Omental fat pad (tissue), 4 donors: ENCODE results near the gene DNAH7. TPM values are rescaled to one million over a fixed set of nuclear protein-coding genes. Genes with fewer than 3 reads are reported as not detected.

Experiments used
- ATAC-seq: fragments of 150-250 bp; one replicate; pipeline ENCODE4 v1.9.1; 2016; ENCODE audit warnings: mild to moderate bottlenecking, moderate library complexity; ENCODE audit not compliant: low FRiP score
- DNase-seq: peaks from one replicate; pipeline ENCODE4 v3.0.0-alpha.2; 2019; ENCODE audit warnings: low spot score
- total RNA-seq, 4 donors: library from RNA; depleted of rRNA; stranded (reverse); fragments of >200 nt; gene quantifications; one replicate each; pipeline ENCODE4 v1.1.0, GENCODE V29; 2016
- TF ChIP-seq, protein P1 (sequence below), 3 donors: fragments of 450-650 bp; IDR thresholded peaks; one replicate each; pipeline ENCODE4 v1.5.1; 2016 to 2017; ENCODE audit warnings: antibody characterized with exemption in 3 of 3, mild to moderate bottlenecking in 3 of 3, moderate library complexity in 2 of 3

The DNAH7 gene
- total RNA-seq, 4 donors from 2014 or later, result 0.16 to 3.6 (median 1.4) TPM

DNA sequence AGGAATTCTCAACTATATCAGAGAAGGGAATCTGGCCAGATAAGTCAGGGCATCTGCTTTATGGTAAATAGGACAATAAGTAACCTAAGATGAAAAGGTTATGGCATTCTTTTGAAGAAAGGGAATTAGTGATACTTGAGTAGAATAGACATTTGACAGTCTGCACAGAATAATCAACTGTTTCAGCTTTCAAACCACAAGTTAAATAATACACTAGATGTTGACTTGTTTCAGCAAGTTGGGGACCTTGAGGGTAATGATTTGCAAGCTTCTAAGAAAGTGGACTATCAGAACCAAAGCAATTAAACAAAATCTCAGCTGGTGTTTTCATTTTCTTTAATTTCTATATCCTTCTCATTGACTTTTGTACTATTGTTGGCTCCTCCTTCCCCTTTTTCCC lies 357.2 kb downstream of the DNAH7 start:
- no peak for ATAC-seq
- TF ChIP-seq, protein P1, sequence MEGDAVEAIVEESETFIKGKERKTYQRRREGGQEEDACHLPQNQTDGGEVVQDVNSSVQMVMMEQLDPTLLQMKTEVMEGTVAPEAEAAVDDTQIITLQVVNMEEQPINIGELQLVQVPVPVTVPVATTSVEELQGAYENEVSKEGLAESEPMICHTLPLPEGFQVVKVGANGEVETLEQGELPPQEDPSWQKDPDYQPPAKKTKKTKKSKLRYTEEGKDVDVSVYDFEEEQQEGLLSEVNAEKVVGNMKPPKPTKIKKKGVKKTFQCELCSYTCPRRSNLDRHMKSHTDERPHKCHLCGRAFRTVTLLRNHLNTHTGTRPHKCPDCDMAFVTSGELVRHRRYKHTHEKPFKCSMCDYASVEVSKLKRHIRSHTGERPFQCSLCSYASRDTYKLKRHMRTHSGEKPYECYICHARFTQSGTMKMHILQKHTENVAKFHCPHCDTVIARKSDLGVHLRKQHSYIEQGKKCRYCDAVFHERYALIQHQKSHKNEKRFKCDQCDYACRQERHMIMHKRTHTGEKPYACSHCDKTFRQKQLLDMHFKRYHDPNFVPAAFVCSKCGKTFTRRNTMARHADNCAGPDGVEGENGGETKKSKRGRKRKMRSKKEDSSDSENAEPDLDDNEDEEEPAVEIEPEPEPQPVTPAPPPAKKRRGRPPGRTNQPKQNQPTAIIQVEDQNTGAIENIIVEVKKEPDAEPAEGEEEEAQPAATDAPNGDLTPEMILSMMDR (IDR thresholded peaks at IDR 0.05), result no peak
- no peak for DNase-seq

DNA sequence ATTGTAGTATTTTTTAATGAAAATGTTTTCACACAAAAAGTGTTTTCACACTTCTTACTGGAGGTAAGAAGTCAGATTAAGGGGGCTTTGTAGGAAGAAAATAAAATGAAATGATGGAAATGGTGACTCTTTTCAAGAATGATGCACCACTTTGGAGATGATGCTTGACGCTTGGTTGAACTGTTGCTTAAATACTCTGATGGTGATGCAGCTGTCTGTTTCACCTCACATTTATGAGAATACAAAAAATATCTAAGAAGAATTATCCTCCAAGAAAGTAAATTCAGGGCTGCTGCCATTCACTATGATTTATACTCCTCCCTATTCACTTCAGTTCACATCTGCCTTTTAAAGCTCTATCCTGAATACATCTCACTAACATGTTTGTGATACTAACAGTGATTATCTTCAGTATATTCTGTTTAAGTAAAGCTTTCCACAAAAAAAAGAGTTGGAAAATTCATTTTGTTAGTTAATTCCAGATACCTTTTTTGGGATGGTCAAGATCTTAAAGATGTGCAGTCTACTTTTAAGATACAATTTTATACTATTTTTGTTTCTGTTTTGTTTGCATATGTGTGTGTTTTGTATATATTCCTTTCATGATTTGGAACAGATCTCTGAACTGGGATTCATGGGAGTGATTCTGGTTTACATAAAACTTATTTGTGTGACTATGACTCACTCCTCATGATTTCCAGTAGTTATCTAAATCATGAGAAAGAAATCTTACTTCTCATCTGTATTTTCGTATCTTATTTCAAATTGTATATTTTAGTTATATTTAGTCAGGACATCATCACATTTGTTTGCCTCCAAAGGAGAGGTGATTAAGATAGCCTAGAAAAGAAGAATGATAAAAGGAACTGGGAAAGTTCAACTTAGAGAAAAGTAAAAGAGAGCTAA lies 358.5 kb downstream of the DNAH7 start:
- TF ChIP-seq, protein P1 (IDR thresholded peaks at IDR 0.05), result no peak
- no peak for ATAC-seq
- no peak for DNase-seq

DNA sequence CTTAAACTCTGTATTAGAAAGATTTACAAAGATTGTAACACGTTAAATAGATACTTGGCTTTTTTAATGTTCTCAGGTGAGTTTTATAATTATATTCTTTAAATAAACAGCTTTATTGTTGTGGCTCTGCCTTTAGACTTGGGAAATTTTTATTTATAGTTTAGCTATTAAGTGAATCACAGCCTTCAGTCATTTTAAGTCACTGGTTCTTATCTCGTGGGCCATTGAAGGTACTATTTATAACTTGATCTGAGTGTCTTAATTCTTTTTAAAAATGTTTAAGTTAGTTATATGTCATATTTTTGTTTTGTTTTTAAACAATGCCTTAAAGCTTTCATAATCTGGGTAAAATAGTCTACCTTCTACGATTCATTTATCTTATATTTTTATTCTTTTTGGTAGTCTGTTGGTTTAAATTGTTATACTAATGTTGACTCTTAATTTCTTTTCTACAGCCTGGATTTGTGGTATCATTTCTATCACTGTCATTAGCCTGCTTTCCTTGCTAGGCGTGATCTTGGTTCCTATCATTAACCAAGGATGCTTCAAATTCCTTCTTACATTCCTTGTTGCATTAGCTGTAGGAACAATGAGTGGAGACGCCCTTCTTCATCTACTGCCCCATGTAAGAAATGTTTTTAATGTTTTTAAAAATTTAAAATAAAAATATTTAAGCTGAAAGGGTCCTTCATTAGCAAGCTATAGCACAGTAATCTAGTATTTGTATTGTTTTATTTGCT lies 362.3 kb downstream of the DNAH7 start:
- TF ChIP-seq, protein P1 (IDR thresholded peaks at IDR 0.05), result no peak
- DNase-seq, result no peak
- ATAC-seq, result no peak

DNA sequence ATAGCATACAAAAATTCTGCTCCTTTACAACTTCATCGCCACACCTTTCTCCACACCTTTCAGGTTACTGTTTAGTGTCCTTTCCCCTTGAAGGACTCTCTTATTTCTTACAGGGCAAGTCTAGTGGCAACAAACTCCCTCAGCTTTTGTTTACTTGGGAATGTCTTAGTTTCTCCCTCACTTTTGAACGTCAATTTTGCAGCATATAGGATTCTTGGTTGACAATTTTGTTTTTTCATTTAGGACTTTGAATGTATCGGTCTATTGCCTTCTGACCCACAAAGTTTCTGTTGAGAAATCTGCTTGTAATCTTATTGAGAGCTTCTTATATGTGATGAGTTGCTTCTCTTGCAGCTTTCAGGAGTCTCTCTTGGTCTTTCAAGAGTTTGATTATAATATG lies 368.2 kb downstream of the DNAH7 start:
- TF ChIP-seq, protein P1 (IDR thresholded peaks at IDR 0.05), result no peak
- no peak for DNase-seq
- no peak for ATAC-seq

DNA sequence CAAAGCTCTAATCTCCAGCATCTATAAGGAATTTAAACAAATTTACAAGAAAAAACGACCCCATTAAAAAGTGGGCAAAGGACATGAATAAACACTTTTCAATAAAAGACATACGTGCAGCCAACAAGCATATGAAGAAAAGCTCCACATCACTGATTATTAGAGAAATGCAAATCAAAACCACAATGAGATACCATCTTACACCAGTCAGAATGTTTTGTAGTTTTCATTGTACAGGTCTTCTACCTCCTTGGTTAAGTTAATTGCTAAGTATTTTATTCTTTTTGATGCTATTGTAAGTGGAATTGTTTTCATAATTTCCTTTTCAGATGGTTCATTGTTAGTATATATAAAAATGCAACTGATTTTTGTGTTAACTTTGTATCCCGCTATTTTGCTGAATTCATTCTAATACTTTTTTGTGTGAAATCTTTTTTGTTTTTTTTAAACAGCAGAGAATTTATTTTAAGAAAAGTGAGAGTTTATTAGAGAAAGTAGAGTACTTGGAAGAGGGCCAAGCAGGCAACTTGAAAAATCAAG lies 370.9 kb downstream of the DNAH7 start:
- TF ChIP-seq, protein P1 (IDR thresholded peaks at IDR 0.05), result no peak
- DNase-seq (no peak), ATAC-seq (no peak)

DNA sequence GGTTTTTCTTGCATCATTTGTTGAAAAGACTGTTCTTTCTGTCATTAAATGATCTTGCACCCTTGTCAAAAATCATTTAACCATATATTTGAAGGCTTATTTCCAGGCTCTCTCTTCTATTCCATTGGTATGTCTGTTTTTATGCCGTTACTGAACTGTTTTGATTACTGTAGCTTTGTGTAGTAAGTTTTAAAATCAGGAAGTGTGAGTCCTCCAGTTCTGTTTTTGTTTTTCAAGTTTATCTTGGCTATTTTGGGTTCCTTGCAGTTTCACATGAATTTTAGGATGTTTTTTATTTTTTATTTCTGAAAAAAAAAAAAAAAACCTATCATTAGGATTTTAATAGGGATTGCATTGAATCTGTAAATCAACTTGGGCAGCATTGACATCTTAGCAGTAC lies 372.6 kb downstream of the DNAH7 start:
- DNase-seq (no peak), ATAC-seq (no peak)
- TF ChIP-seq, protein P1 (IDR thresholded peaks at IDR 0.05), result no peak
